Measurements from ENCODE around the gene TFDP1.

- TF ChIP-seq CTCF (IDR thresholded peaks at IDR 0.05) (no peak), POLR2A (IDR thresholded peaks at IDR 0.05) (no peak)
Observed at GRCh38 chr13:113586661-113587479, 2.3 kb downstream of the TFDP1 start.

All from uterus (tissue), 2 donors.